SK-N-MC (cell line): ENCODE data around the gene RAB30.

Source experiments
- EZH2 ChIP-seq: fragments of 200-600 bp; sonication (generic); IDR thresholded peaks from one replicate; pipeline ENCODE4 v1.6.1; 2017; ENCODE audit warnings: antibody characterized with exemption
- FOXP2 ChIP-seq: optimal IDR thresholded peaks from 2 replicates; pipeline ENCODE3; 2011; ENCODE audit warnings: mild to moderate bottlenecking, moderate library complexity; ENCODE audit not compliant: insufficient read depth; ENCODE audit errors: extremely low read length, control extremely low read depth
- POLR2AphosphoS5 ChIP-seq: IDR thresholded peaks from 2 replicates; pipeline ENCODE4 v1.6.1; 2012; ENCODE audit warnings: mild to moderate bottlenecking, low read depth, low read length, borderline replicate concordance

DNA sequence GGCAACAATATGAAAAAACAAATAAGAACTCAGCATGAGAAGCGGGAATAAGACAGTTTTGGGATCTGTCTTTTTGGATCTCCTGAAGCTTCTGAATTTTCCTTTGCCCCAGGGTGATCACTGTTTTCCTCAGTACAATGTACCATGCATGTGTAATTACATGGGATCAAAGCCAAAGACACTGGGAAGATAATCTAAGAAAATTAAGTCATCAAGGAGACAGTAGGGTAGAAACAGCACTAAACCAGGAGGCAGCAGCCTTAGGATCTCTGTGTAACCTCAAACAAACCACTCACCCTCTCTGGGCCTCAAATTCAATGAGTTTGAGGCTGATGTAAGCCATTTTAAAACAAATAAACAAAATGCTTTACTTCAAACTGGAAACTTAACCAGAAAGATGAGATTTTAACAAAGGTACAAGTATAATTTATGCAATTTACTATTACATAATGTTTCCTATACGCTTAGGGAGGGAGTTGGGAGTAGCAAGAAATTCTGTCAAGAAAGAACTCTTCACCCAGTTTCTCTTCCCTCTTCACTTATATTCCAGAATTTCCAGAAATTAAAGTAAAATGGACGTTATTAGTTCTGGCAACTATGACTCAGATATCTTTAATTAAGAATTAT is 77.0 kb downstream of the RAB30 start:
- TF ChIP-seq POLR2AphosphoS5 (no peak), EZH2 (no peak), FOXP2 (peak; percentile 14)
